MCF 10A (cell line): ENCODE results near the gene P2RY6. TPM values are rescaled to one million over a fixed set of nuclear protein-coding genes. Genes with fewer than 3 reads are reported as not detected.

Experiments used
- BruUV-seq: library from RNA; stranded (reverse); fragments of 400-500 nt; replicated peaks from 2 replicates; lab custom pipeline; 2021; lab: Mats Ljungman, UMichigan
- CTCF ChIA-PET: fragments of 300-600 bp; sonication (Branson Sonifier 250); formaldehyde crosslinking; extraction: SDS; loops from one replicate; lab custom pipeline; 2021; ENCODE audit warnings: antibody characterized with exemption, inconsistent platforms; lab: Yijun Ruan, JAX
- POLR2A ChIA-PET: fragments of 300-600, 350-650 bp; sonication (Branson Sonifier 250); formaldehyde crosslinking; extraction: SDS; loops from one replicate; lab custom pipeline; 2020; ENCODE audit warnings: antibody characterized with exemption, inconsistent platforms; lab: Yijun Ruan, JAX
- DNase-seq: peaks from one replicate; pipeline ENCODE4 v3.0.0-alpha.2; 2018; ENCODE audit not compliant: unreplicated experiment
- H3K27ac Mint-ChIP-seq: one replicate; pipeline ENCODE4 v1.8.0; 2022; ENCODE audit warnings: mild to moderate bottlenecking, low read depth, mixed read lengths; ENCODE audit not compliant: unreplicated experiment
- H3K27me3 Mint-ChIP-seq: one replicate; pipeline ENCODE4 v1.8.0; 2022; ENCODE audit warnings: mixed read lengths; ENCODE audit not compliant: insufficient read depth, unreplicated experiment
- H3K36me3 Mint-ChIP-seq: one replicate; pipeline ENCODE4 v1.8.0; 2022; ENCODE audit warnings: mild to moderate bottlenecking, moderate library complexity, mixed read lengths; ENCODE audit not compliant: insufficient read depth, unreplicated experiment
- H3K4me1 Mint-ChIP-seq: one replicate; pipeline ENCODE4 v1.8.0; 2022; ENCODE audit warnings: mixed read lengths; ENCODE audit not compliant: insufficient read depth, unreplicated experiment
- H3K4me3 Mint-ChIP-seq: one replicate; pipeline ENCODE4 v1.8.0; 2022; ENCODE audit warnings: mild to moderate bottlenecking, moderate library complexity, mixed read lengths; ENCODE audit not compliant: unreplicated experiment
- H3K9me3 Mint-ChIP-seq: one replicate; pipeline ENCODE4 v1.8.0; 2022; ENCODE audit warnings: mixed read lengths; ENCODE audit not compliant: unreplicated experiment
- CTCF ChIP-seq: fragments of 200-600 bp; IDR thresholded peaks from one replicate; pipeline ENCODE4 v1.8.0; 2022; ENCODE audit warnings: antibody characterized with exemption, mild to moderate bottlenecking; ENCODE audit not compliant: unreplicated experiment
- intact Hi-C: fragments of 100-400 bp; cut with micrococcal nuclease; formaldehyde crosslinking; loops from 2 replicates; pipeline ENCODE4 v1.14.1; 2022
- total RNA-seq: library from RNA; stranded (reverse); gene quantifications from 2 replicates; pipeline ENCODE4 v1.2.3, GENCODE V29; 2022

Gene P2RY6
- total RNA-seq, 1 experiment from 2014 or later: not detected

- H3K4me3 Mint-ChIP-seq: no peak overlapping the region
- ChIA-PET CTCF (interaction anchor here (0.5 to 1.8 kb wide), 4 partner anchors 9 to 367 kb away, joined by 3 to 4 read pairs (median 4); no protein-coding TSS in a partner anchor), POLR2A (no interaction called here)
- peaks cover 6% of the 10 kb centered on the region for H3K36me3 Mint-ChIP-seq
- no TSS peak for BruUV-seq
- intact Hi-C loops: no loop called here
- H3K9me3 Mint-ChIP-seq: no peaks in the 10 kb centered on the region
- TF ChIP-seq CTCF: no peak
- H3K27me3 Mint-ChIP-seq: no peaks in the 10 kb centered on the region
- H3K27ac Mint-ChIP-seq: no peak overlapping the region
- peaks cover 11% of the 10 kb centered on the region for H3K4me1 Mint-ChIP-seq
- no peak for DNase-seq
Observed at GRCh38 chr11:73293356-73293936, 21.3 kb downstream of the P2RY6 start.

GRCh38 chr11:73294604-73295003, 22.5 kb downstream of the P2RY6 start:
- peaks cover 5% of the 10 kb centered on the region for H3K4me1 Mint-ChIP-seq
- ChIA-PET CTCF (interaction anchor here (0.6 to 1.6 kb wide), 14 partner anchors 9 to 275 kb away, joined by 3 to 8 read pairs (median 4); partner anchors contain the start of gene P2RY6), POLR2A (interaction anchor here (0.6 kb wide), 2 partner anchors 92 to 377 kb away, joined by 3 read pairs; no protein-coding TSS in a partner anchor)
- H3K36me3 Mint-ChIP-seq: peaks cover 6% of the 10 kb centered on the region
- TF ChIP-seq CTCF: no peak
- H3K9me3 Mint-ChIP-seq: no peaks in the 10 kb centered on the region
- DNase-seq: no peak
- no peak overlapping the region for H3K27ac Mint-ChIP-seq
- no TSS peak for BruUV-seq
- H3K27me3 Mint-ChIP-seq: no peaks in the 10 kb centered on the region
- intact Hi-C loops: loop anchor here (1.0 kb wide), 2 partner anchors 41 to 99 kb away; no protein-coding TSS in a partner anchor
- no peak overlapping the region for H3K4me3 Mint-ChIP-seq

- no peak overlapping the region for H3K27ac Mint-ChIP-seq
- no peak overlapping the region for H3K4me3 Mint-ChIP-seq
- no peaks in the 10 kb centered on the region for H3K27me3 Mint-ChIP-seq
- ChIA-PET POLR2A (no interaction called here), CTCF (interaction anchor here (0.6 to 1.6 kb wide), 14 partner anchors 9 to 549 kb away, joined by 3 to 8 read pairs (median 4); partner anchors contain the start of gene P2RY6)
- BruUV-seq: no TSS peak
- peak; percentile 80 for DNase-seq
- intact Hi-C loops: loop anchor here (1.0 kb wide), 2 partner anchors 40 to 98 kb away; no protein-coding TSS in a partner anchor
- H3K36me3 Mint-ChIP-seq: peaks cover 6% of the 10 kb centered on the region
- peak; percentile 88 for TF ChIP-seq CTCF
- H3K9me3 Mint-ChIP-seq: no peaks in the 10 kb centered on the region
- peaks cover 5% of the 10 kb centered on the region for H3K4me1 Mint-ChIP-seq
Observed at GRCh38 chr11:73295241-73295995, 23.3 kb downstream of the P2RY6 start.

GRCh38 chr11:73295996-73296318, 23.8 kb downstream of the P2RY6 start:
- ChIA-PET CTCF (interaction anchor here (0.6 to 1.6 kb wide), 3 partner anchors 13 to 548 kb away, joined by 3 to 4 read pairs (median 3); no protein-coding TSS in a partner anchor), POLR2A (no interaction called here)
- Mint-ChIP-seq H3K4me3 (no peak overlapping the region), H3K36me3 (peaks cover 6% of the 10 kb centered on the region), H3K9me3 (no peaks in the 10 kb centered on the region), H3K27ac (no peak overlapping the region), H3K4me1 (peaks cover 5% of the 10 kb centered on the region), H3K27me3 (no peaks in the 10 kb centered on the region)
- no peak for TF ChIP-seq CTCF
- no TSS peak for BruUV-seq
- no peak for DNase-seq
- intact Hi-C loops: loop anchor here (1.0 kb wide), 2 partner anchors 39 to 97 kb away; no protein-coding TSS in a partner anchor
